MM.1S (cell line): ENCODE measurements around the gene CCDC127.
A peak's percentile ranks its signal among the peaks of the same experiment; 100 is the strongest.

Source experiments
- DNase-seq: peaks from one replicate; pipeline ENCODE4 v3.0.0-alpha.2; 2015
- H2AFZ ChIP-seq: fragments of 300-600 bp; sonication (generic); 2 replicates; pipeline ENCODE4 v1.6.0; 2016; ENCODE audit warnings: antibody characterized with exemption, low read length
- H3F3A ChIP-seq: fragments of 300-600 bp; sonication (generic); 2 replicates; pipeline ENCODE4 v1.6.1; 2016; ENCODE audit warnings: mild to moderate bottlenecking, antibody characterized with exemption, low read length, moderate library complexity, mixed read lengths; ENCODE audit not compliant: insufficient read depth
- H3K27ac ChIP-seq: fragments of 300-600 bp; sonication (generic); 2 replicates; pipeline ENCODE4 v1.5.1; 2016; ENCODE audit warnings: mild to moderate bottlenecking, low read length
- H3K27me3 ChIP-seq: fragments of 300-600 bp; sonication (generic); replicated peaks from 2 replicates; pipeline ENCODE4 v1.6.0; 2016; ENCODE audit warnings: low read length; ENCODE audit not compliant: insufficient read depth
- H3K36me3 ChIP-seq: fragments of 300-600 bp; sonication (generic); replicated peaks from 2 replicates; pipeline ENCODE4 v1.6.1; 2016; ENCODE audit warnings: mild to moderate bottlenecking, low read length, mixed read lengths; ENCODE audit not compliant: insufficient read depth
- H3K4me1 ChIP-seq: fragments of 300-600 bp; sonication (generic); 2 replicates; pipeline ENCODE4 v1.6.1; 2016; ENCODE audit warnings: low read length, mixed read lengths
- H3K4me2 ChIP-seq: fragments of 300-600 bp; sonication (generic); 2 replicates; pipeline ENCODE4 v1.6.0; 2016; ENCODE audit warnings: low read depth, low read length
- H3K4me3 ChIP-seq: fragments of 300-600 bp; sonication (generic); 2 replicates; pipeline ENCODE4 v1.5.1; 2016; ENCODE audit warnings: low read length, mixed read lengths
- H3K79me2 ChIP-seq: fragments of 300-600 bp; sonication (generic); 2 replicates; pipeline ENCODE4 v1.6.1; 2016; ENCODE audit warnings: mixed run types, low read length, mixed read lengths
- H3K9ac ChIP-seq: fragments of 300-600 bp; sonication (generic); 2 replicates; pipeline ENCODE4 v1.6.1; 2016; ENCODE audit warnings: low read length, mixed read lengths
- H3K9me2 ChIP-seq: fragments of 300-600 bp; sonication (generic); replicated peaks from 2 replicates; pipeline ENCODE4 v1.6.1; 2016; ENCODE audit warnings: mild to moderate bottlenecking, low read length, mixed read lengths; ENCODE audit not compliant: insufficient read depth
- H3K9me3 ChIP-seq: fragments of 300-600 bp; sonication (generic); replicated peaks from 2 replicates; pipeline ENCODE4 v1.6.1; 2016; ENCODE audit warnings: mild to moderate bottlenecking, low read length, mixed read lengths; ENCODE audit not compliant: insufficient read depth
- H4K20me1 ChIP-seq: fragments of 300-600 bp; sonication (generic); 2 replicates; pipeline ENCODE4 v1.6.1; 2016; ENCODE audit warnings: mild to moderate bottlenecking, low read length, moderate library complexity, mixed read lengths; ENCODE audit not compliant: insufficient read depth
- EZH2 ChIP-seq: fragments of 300-600 bp; sonication (generic); optimal IDR thresholded peaks from 2 replicates; pipeline ENCODE3; 2017; ENCODE audit warnings: low read depth, mild to moderate bottlenecking, antibody characterized with exemption, low read length, mixed read lengths
- EZH2phosphoT487 ChIP-seq: fragments of 300-600 bp; sonication (generic); IDR thresholded peaks from 2 replicates; pipeline ENCODE4 v1.6.1; 2018; ENCODE audit warnings: antibody characterized with exemption, low read length
- TF ChIP-seq, protein P1 (sequence below): fragments of 300-600 bp; sonication (generic); IDR thresholded peaks from 2 replicates; pipeline ENCODE4 v1.5.1; 2016; ENCODE audit warnings: antibody characterized with exemption, low read length, mixed read lengths

CCDC127 gene

DNA sequence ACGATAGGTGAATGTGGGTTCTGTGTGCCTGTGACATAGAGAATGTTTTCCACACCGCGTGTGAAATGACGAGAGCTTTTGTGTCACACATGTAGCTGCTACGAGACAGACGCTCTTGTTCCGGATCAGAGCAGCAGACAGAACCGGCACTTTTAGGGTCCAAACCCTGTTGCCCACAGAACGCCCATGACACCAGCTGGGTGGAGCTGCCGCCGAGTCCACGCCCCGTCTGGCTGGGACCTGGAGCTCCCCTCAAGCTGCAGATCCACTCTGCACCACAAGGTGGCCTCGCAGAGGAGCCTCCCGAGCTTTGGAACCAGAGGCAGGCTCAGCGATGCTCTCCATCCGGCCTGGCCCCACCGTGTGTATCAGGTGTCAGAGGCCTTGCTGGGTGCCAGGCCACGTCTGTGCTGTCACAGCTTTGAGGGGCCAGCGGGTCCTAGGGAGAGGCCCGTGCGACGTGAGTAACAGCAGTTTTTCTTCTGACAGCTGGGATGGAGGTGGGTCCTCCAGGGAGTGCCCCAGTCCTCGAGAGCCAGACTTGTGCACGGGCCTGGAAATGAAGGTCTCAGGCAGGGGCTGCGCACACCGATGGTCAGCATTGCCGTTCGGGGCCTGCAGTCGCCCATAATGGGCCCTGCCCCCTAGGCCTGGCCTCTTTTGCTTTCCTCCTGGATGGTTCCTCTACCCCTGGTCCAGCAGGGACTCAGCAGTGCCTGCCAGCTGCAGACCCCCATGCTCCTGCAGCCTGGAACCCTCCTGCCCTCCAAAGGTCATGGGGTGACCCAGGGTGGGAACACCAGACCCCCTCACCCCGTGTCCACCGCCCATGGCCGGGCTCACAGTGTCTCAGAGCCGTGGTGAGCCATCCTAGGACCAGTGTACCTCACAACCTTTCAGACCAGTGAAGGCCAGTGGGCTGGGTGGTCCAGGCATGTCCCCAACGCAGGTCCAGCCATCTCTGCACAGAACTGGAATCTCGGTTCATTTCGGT is 29.2 kb downstream of the CCDC127 start:
- Histone ChIP-seq H3K36me3 (no peaks in the 10 kb centered on the region), H3K27ac (peak overlapping the region; percentile 98; the same call in 1 of the 2 replicates), H3K27me3 (no peaks in the 10 kb centered on the region), H3K4me1 (peaks cover 43% of the 10 kb centered on the region), H3K9me3 (no peaks in the 10 kb centered on the region), H3K9me2 (no peaks in the 10 kb centered on the region), H2AFZ (peak overlapping the region; percentile 74), H3K4me3 (peak overlapping the region; percentile 50), H3K79me2 (peaks cover 39% of the 10 kb centered on the region), H3K9ac (peak overlapping the region; percentile 51), H4K20me1 (no peaks in the 10 kb centered on the region), H3F3A (peaks cover 19% of the 10 kb centered on the region), H3K4me2 (peak overlapping the region; percentile 100)
- peak; percentile 94 for DNase-seq
- TF ChIP-seq EZH2phosphoT487 = no peak
- TF ChIP-seq, protein P1, sequence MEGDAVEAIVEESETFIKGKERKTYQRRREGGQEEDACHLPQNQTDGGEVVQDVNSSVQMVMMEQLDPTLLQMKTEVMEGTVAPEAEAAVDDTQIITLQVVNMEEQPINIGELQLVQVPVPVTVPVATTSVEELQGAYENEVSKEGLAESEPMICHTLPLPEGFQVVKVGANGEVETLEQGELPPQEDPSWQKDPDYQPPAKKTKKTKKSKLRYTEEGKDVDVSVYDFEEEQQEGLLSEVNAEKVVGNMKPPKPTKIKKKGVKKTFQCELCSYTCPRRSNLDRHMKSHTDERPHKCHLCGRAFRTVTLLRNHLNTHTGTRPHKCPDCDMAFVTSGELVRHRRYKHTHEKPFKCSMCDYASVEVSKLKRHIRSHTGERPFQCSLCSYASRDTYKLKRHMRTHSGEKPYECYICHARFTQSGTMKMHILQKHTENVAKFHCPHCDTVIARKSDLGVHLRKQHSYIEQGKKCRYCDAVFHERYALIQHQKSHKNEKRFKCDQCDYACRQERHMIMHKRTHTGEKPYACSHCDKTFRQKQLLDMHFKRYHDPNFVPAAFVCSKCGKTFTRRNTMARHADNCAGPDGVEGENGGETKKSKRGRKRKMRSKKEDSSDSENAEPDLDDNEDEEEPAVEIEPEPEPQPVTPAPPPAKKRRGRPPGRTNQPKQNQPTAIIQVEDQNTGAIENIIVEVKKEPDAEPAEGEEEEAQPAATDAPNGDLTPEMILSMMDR = peak; percentile 95

DNA sequence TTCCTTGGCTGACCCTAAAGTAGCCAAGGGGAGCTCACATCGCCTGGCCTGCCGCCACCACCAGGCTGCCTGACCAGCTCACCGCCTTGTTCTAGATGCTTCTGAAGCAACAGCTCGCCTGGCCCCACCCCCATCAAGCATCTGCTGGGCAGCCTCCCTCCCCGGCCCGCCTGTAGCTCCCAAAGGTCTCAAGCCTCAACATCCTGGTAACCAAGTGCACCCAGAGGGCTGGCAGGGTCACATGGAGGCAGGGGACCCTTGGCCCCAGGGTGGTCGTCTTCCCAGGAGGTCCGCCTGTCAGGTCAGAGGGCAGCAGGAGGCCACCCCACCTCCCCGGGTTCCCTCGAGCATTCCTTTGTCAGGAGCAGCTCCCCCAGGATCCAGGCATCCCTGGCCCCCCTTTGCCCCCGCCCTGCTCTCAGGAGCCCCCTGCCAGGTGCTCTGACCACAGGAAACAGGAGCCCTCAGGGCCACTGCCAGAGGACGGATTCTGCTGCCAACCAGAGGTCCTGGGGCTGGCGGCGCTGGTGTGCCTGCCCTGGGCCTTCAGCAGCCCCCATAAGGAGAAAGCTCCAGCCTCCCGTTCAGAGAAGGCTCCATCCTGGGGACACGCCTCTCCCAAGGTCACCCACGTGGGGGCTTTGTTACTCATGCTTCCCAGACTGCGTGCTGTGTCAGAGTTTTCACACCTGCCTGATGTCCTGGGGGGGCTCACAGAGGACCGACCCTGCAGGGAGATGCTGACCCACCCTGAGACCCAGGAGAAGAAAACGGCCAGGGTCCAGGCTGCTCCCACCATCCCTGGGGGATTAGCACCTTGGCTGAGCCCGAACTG is 30.1 kb downstream of the CCDC127 start:
- H3K9me2 ChIP-seq = no peaks in the 10 kb centered on the region
- no peak overlapping the region for H3K27ac ChIP-seq
- no peaks in the 10 kb centered on the region for H3K9me3 ChIP-seq
- no peak overlapping the region; the same call in 1 of the 2 replicates for H3K9ac ChIP-seq
- H3K79me2 ChIP-seq = peaks cover 30% of the 10 kb centered on the region
- H3K36me3 ChIP-seq = no peaks in the 10 kb centered on the region
- H3K4me3 ChIP-seq = peak overlapping the region; percentile 50; the same call in 1 of the 2 replicates
- peak overlapping the region; percentile 74 for H2AFZ ChIP-seq
- TF ChIP-seq, protein P1 = no peak
- TF ChIP-seq EZH2phosphoT487 (no peak), EZH2 (no peak)
- H3K4me2 ChIP-seq = peak overlapping the region; percentile 100
- H3F3A ChIP-seq = peaks cover 19% of the 10 kb centered on the region
- DNase-seq = no peak
- H4K20me1 ChIP-seq = no peaks in the 10 kb centered on the region
- H3K27me3 ChIP-seq = no peaks in the 10 kb centered on the region
- peaks cover 42% of the 10 kb centered on the region for H3K4me1 ChIP-seq

- Histone ChIP-seq H3K36me3 (no peaks in the 10 kb centered on the region), H3F3A (peaks cover 19% of the 10 kb centered on the region), H3K27me3 (no peaks in the 10 kb centered on the region)
Measured at GRCh38 chr5:187042-187431, 30.9 kb downstream of the CCDC127 start.

More at GRCh38 chr5:187042-187431, 30.9 kb downstream of the CCDC127 start:
- TF ChIP-seq EZH2 = no peak
- TF ChIP-seq EZH2phosphoT487 = no peak
- TF ChIP-seq, protein P1 = no peak
- Histone ChIP-seq H3K4me2 (no peak overlapping the region), H4K20me1 (no peaks in the 10 kb centered on the region), H3K79me2 (peaks cover 22% of the 10 kb centered on the region), H3K27ac (no peak overlapping the region), H2AFZ (no peak overlapping the region), H3K9me2 (no peaks in the 10 kb centered on the region), H3K9ac (no peak overlapping the region), H3K9me3 (no peaks in the 10 kb centered on the region), H3K4me3 (no peak overlapping the region), H3K4me1 (peaks cover 34% of the 10 kb centered on the region)
- no peak for DNase-seq
